ENCODE results near the gene DNAAF5. TPM values are rescaled to one million over a fixed set of nuclear protein-coding genes. Genes with fewer than 3 reads are reported as not detected.

Gene DNAAF5
- total RNA-seq, 4 donors from 2014 or later, result 19.0 to 25.3 (median 24.1) TPM

GRCh38 chr7:683526-684205, 42.8 kb upstream of the DNAAF5 start:
- TF ChIP-seq, protein P1, sequence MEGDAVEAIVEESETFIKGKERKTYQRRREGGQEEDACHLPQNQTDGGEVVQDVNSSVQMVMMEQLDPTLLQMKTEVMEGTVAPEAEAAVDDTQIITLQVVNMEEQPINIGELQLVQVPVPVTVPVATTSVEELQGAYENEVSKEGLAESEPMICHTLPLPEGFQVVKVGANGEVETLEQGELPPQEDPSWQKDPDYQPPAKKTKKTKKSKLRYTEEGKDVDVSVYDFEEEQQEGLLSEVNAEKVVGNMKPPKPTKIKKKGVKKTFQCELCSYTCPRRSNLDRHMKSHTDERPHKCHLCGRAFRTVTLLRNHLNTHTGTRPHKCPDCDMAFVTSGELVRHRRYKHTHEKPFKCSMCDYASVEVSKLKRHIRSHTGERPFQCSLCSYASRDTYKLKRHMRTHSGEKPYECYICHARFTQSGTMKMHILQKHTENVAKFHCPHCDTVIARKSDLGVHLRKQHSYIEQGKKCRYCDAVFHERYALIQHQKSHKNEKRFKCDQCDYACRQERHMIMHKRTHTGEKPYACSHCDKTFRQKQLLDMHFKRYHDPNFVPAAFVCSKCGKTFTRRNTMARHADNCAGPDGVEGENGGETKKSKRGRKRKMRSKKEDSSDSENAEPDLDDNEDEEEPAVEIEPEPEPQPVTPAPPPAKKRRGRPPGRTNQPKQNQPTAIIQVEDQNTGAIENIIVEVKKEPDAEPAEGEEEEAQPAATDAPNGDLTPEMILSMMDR (IDR thresholded peaks at IDR 0.05), result no peak
- DNase-seq (ENCODE audit: low spot score in 2 of 2), result no peak
- WGBS, 2 donors, result 95 to 97% methylated on average over 14 to 19 of the region's 19 CpGs
- no peak overlapping the region for H3K4me3 ChIP-seq (ENCODE audit: low read depth, poor library complexity, severe bottlenecking)
- intact Hi-C loops (cut with DNase I; ENCODE audit: low total_unique reads), result no loop called here

DNA sequence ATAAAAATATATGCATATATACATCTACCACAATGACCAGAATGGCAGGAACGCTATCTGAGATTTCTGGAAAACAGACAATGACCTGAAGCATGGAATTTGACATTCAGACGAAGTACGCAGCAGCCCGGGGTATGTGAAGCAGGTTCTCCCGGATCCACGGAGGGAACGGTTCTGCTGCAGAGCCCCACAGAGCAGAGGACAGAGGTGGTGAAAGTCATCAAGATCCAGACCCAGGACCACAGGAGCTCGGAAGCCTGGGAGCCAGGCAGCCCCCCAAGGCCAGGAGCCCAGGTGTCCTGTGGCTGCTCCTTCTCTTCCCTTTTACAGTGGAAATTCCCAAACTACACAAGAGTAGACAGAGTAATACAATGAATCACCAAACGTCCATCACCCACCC, 42.1 kb upstream of the DNAAF5 start:
- DNase-seq (ENCODE audit: low spot score in 2 of 2), result no peak
- intact Hi-C loops (cut with DNase I; ENCODE audit: low total_unique reads), result no loop called here
- H3K4me3 ChIP-seq (ENCODE audit: low read depth, poor library complexity, severe bottlenecking), result no peak overlapping the region
- 90 to 96% methylated on average over 9 of the region's 9 CpGs for WGBS, 2 donors
- TF ChIP-seq, protein P1 (IDR thresholded peaks at IDR 0.05), result no peak
- TF ChIP-seq POLR2A (IDR thresholded peaks at IDR 0.05), result no peak

- H3K4me3 ChIP-seq (ENCODE audit: low read depth, poor library complexity, severe bottlenecking), result no peak overlapping the region
- TF ChIP-seq POLR2A (IDR thresholded peaks at IDR 0.05), result no peak
- TF ChIP-seq, protein P1 (IDR thresholded peaks at IDR 0.05), result no peak
- no peak for DNase-seq (ENCODE audit: low spot score in 2 of 2)
- WGBS, 2 donors, result 94 to 96% methylated on average over 1 of the region's 1 CpG
- intact Hi-C loops (cut with DNase I; ENCODE audit: low total_unique reads), result no loop called here
Measured at GRCh38 chr7:685540-685939, 41.0 kb upstream of the DNAAF5 start.

DNA sequence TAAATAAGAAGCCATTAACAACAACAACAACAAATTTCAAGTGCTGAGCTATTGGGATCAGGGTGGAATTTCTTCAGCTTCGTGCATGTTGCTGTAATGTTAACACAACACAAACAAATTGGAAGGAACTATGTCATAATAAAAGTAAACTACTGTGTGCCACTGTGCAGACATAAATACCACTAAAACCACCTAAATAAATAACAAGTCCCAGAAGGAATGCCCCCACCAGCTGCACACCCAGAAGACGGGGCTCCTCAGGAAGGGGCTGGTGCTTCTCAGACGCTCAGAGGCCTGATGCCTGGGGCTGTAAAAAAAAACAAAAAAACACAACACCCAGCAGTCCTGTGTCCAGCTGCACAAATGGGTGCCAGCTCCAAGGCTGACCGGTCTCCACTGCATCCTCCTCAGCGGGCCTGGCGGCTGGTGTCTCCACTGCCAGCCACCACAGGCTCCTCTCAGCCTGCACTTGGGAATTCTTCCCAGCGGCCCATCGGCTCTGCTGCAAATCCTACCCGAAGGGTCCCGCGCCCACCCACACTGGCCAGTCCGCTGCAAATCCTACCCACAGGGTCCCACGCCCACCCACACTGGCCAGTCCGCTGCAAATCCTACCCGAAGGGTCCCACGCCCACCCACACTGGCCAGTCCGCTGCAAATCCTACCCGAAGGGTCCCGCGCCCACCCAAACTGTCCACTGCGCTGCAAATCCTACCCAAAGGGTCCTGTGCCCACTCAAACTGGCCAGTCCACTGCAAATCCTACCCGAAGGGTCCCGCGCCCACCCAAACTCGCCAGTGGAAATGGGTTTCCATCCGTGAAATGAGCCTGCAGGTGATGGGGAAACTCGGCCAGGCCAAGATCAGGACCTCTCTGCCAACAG, 35.8 kb upstream of the DNAAF5 start:
- peak in 1 of 2 donors; percentile 67 for DNase-seq (ENCODE audit: low spot score in 2 of 2)
- TF ChIP-seq, protein P1 (IDR thresholded peaks at IDR 0.05), result no peak
- TF ChIP-seq POLR2A (IDR thresholded peaks at IDR 0.05), result no peak
- H3K4me3 ChIP-seq (ENCODE audit: low read depth, poor library complexity, severe bottlenecking), result no peak overlapping the region
- intact Hi-C loops (cut with DNase I; ENCODE audit: low total_unique reads), result no loop called here
- 96% methylated on average over 26 to 27 of the region's 27 CpGs for WGBS, 2 donors

DNA sequence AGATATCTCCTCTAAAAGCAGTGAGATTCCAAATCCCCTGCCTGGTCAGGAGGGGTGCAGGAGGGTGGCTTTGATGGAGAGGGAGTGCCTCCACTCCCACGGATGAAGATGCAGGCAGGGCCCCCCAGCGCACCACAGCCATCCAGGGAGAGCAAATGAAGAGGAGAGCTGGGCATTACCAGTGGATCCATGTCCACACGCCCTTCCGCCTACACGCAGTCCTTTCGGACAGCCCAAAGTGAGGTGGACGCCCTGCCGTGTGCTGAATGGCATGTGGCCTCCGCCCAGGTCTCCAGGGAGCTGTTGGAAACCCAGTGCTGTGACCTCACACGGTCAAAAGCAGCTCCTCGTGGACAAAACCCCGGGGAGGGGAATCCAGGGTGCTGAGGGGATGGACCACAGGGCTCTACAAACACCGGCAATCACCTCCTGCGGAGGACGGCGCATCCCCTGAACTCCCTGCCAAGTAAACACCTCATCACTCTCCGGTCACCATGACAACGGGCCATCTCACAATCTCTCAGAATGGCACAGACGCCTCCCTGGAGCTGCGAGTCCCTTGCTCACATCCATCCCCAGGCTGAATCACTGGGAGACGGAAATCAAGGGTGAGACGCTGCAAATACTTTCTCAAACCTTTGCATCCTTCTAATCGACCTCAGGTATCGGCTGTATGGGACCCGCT, 35.0 kb upstream of the DNAAF5 start:
- intact Hi-C loops (cut with DNase I; ENCODE audit: low total_unique reads), result no loop called here
- H3K4me3 ChIP-seq (ENCODE audit: low read depth, poor library complexity, severe bottlenecking), result no peak overlapping the region
- TF ChIP-seq POLR2A (IDR thresholded peaks at IDR 0.05), result no peak
- TF ChIP-seq, protein P1 (IDR thresholded peaks at IDR 0.05), result no peak
- 92 to 93% methylated on average over 25 of the region's 25 CpGs for WGBS, 2 donors
- DNase-seq (ENCODE audit: low spot score in 2 of 2), result peak in 1 of 2 donors; percentile 54

Data from lower leg skin (tissue), 4 donors.